ENCODE data around the gene C20orf202.

GRCh38 chr20:1190847-1191246 is 12.4 kb upstream of the C20orf202 start:
- TF ChIP-seq POLR2A (IDR thresholded peaks at IDR 0.05; ENCODE audit: low read depth, low read length): no peak
- no peak for TF ChIP-seq TAF1 (IDR thresholded peaks at IDR 0.05; ENCODE audit: low read depth, low read length)
- TF ChIP-seq POLR2AphosphoS5 (IDR thresholded peaks at IDR 0.05; ENCODE audit: low read depth, low read length): no peak
